ENCODE measurements around the gene C1orf21. TPM values are rescaled to one million over a fixed set of nuclear protein-coding genes. Genes with fewer than 3 reads are reported as not detected.

Gene C1orf21
- total RNA-seq, 2 experiments from 2014 or later, result 7.7 to 8.8 TPM

DNA sequence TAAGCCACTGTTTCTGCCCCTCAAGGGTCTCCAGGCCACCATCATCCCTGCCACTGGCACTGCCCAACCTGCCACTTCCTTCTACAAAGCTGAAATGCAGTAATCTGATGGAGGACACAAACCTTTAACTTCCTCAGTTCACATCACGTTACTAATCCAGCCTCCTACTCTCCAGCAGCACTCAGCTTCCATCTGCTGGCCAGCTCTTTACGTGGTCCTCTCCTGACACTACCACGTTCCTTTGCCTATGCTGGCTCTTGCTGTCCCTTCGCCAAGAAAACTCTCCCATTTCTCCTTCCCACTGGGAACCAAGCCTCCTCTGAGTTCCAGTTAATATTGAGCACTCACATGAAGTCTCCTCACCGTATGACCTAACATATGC lies 243.8 kb downstream of the C1orf21 start:
- ChIA-PET CTCF (no interaction called here), POLR2A (no interaction called here)
- no peak for DNase-seq
- no peaks in the 10 kb centered on the region for H3K4me1 Mint-ChIP-seq
- H3K27me3 Mint-ChIP-seq, result peaks cover 10% of the 10 kb centered on the region
- H3K36me3 Mint-ChIP-seq (ENCODE audit: low read depth), result no peaks in the 10 kb centered on the region
- H3K27ac Mint-ChIP-seq, result no peak overlapping the region
- H3K9me3 Mint-ChIP-seq, result no peaks in the 10 kb centered on the region
- no peak overlapping the region for H3K4me3 Mint-ChIP-seq

DNA sequence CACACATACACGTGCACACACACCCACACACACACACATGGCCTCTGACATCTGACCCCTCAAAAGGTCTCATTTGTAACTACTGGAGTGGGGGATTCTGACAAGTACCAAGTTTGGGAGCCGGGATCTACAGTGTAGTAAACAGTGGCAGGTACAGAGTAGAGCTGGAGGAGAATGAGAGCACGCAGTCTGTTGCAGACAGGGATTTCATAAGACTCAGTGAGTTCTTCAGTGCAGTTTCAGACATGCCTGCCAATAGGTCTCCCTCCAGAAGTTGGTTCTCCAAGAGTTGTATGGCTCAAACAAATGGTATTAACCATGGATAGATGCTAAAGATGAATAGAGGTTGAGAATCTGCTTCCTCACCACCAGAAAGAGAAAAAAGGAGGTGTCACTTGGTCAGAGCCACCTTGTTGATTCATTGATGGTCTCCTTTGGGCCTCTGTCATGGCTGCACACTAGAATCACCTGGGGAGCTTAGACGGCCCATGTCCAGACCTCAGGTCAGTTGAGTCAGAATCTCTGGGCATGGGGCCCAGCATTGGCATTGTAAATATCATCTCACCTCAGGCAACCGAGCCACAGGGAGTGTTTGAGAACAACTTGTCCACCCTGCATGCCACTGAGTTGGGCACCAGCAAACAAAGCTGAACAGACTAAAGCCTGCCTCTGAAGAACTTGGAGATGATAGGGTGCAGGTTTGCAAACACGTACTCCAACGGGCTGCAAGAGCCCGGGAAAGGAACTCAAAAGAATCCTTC lies 245.8 kb downstream of the C1orf21 start:
- Mint-ChIP-seq H3K4me3 (no peak overlapping the region), H3K27ac (no peak overlapping the region), H3K36me3 (ENCODE audit: low read depth) (no peaks in the 10 kb centered on the region), H3K4me1 (no peaks in the 10 kb centered on the region), H3K27me3 (peaks cover 11% of the 10 kb centered on the region), H3K9me3 (no peaks in the 10 kb centered on the region)
- DNase-seq, result no peak
- CTCF ChIA-PET, result no interaction called here
- POLR2A ChIA-PET, result no interaction called here

DNA sequence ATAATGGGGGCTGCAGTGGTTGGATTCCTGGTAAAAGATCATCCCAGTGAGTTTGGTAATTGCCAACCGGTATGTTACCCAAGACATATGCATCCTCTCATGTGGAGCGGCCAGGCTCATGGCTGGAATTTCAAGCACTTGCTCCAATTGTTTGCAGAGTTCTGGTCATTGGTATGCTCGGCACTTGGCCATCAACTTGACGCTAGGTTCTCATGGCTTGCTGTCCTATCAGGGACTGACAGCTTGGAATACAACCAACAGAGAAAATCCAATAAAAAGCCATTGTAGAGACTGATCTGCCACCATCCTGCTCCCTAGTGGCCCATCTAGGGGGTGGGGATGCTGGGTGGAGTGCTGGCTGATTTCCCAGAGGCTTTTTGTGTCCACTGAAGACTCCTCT lies 247.0 kb downstream of the C1orf21 start:
- ChIA-PET CTCF (no interaction called here), POLR2A (no interaction called here)
- no peaks in the 10 kb centered on the region for H3K36me3 Mint-ChIP-seq (ENCODE audit: low read depth)
- no peak overlapping the region for H3K4me3 Mint-ChIP-seq
- H3K27ac Mint-ChIP-seq, result no peak overlapping the region
- DNase-seq, result no peak
- H3K4me1 Mint-ChIP-seq, result no peaks in the 10 kb centered on the region
- no peaks in the 10 kb centered on the region for H3K9me3 Mint-ChIP-seq
- H3K27me3 Mint-ChIP-seq, result peaks cover 11% of the 10 kb centered on the region

DNA sequence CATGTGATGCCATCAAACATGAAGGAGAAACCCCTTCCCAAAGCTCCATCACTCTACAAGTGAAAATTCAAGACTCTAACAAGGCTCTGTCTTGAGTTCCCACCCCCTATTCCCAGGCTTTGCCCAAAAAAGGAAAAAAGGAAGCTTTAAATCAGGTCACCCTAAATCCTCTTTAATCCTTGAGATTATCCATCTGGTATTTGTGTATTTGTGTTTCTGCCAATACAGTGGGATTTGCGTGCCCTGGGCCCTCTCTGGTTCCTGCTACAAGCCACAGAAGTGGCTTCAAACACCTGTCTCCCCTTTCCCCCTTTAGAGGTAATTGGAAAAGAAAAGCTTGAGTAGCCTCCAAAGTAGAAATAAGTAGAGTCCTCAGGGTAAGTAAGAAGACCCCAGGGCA lies 247.5 kb downstream of the C1orf21 start:
- Mint-ChIP-seq H3K36me3 (ENCODE audit: low read depth) (no peaks in the 10 kb centered on the region), H3K4me3 (no peak overlapping the region), H3K4me1 (no peaks in the 10 kb centered on the region), H3K27me3 (peaks cover 7% of the 10 kb centered on the region), H3K9me3 (no peaks in the 10 kb centered on the region), H3K27ac (no peak overlapping the region)
- CTCF ChIA-PET, result no interaction called here
- POLR2A ChIA-PET, result no interaction called here
- DNase-seq, result no peak

DNA sequence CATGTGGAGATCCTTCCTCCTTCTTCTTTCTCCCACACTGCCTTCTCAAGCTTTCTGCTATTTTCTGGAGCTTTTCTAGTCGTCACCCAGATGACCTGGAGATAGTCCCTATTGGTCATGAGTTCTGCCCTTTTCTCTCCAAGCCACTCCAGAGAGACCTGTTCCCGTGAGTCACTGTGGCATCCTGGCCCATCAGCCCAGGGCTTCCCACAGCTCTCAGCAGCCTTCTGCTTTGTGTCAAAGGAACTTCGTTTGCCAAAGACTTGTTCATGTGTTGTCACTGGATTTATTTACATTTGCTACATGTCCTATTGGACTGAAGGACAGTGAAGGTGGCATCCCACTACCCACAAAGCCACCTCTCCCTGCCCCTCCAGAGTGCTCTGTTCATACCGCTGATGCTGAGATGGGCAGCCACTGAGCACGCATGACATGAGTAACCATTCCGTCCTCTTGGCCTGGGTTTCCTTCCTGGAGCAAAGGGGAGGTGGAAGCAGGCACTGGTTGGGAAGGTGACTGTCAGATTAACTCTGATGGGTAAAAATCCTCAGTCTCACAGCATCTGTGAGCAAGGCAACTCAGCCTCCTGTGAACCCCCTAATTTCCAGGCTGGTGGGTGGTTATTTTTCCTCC lies 248.6 kb downstream of the C1orf21 start:
- CTCF ChIA-PET, result no interaction called here
- POLR2A ChIA-PET, result no interaction called here
- no peaks in the 10 kb centered on the region for H3K9me3 Mint-ChIP-seq
- peaks cover 7% of the 10 kb centered on the region for H3K27me3 Mint-ChIP-seq
- H3K36me3 Mint-ChIP-seq (ENCODE audit: low read depth), result no peaks in the 10 kb centered on the region
- no peak overlapping the region for H3K27ac Mint-ChIP-seq
- no peak for DNase-seq
- no peaks in the 10 kb centered on the region for H3K4me1 Mint-ChIP-seq
- no peak overlapping the region for H3K4me3 Mint-ChIP-seq

DNA sequence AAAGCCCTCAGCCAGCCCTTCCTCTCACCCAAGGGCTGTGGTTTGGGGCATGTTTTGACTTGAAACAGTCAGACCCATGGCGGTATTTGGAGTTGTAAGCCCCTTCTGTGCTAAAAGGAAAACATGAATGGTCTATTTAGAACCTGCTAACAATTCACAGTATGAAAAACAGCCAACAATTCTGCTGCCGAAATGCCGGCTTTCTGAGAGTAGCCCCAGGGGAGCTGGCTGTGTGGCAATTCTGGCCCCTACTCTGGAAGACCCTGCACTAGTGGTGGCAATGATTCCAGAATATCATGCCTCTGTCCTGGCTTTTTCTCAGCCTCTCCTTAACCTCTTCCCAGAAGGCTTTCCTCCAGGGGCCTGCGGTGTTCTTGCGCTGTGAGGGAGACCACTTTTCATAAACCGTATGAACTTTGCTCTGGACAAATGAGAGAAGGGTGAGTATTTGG lies 249.2 kb downstream of the C1orf21 start:
- Mint-ChIP-seq H3K36me3 (ENCODE audit: low read depth) (no peaks in the 10 kb centered on the region), H3K27me3 (peaks cover 7% of the 10 kb centered on the region), H3K27ac (no peak overlapping the region), H3K4me3 (no peak overlapping the region), H3K9me3 (no peaks in the 10 kb centered on the region), H3K4me1 (no peaks in the 10 kb centered on the region)
- no peak for DNase-seq
- ChIA-PET CTCF (no interaction called here), POLR2A (no interaction called here)

DNA sequence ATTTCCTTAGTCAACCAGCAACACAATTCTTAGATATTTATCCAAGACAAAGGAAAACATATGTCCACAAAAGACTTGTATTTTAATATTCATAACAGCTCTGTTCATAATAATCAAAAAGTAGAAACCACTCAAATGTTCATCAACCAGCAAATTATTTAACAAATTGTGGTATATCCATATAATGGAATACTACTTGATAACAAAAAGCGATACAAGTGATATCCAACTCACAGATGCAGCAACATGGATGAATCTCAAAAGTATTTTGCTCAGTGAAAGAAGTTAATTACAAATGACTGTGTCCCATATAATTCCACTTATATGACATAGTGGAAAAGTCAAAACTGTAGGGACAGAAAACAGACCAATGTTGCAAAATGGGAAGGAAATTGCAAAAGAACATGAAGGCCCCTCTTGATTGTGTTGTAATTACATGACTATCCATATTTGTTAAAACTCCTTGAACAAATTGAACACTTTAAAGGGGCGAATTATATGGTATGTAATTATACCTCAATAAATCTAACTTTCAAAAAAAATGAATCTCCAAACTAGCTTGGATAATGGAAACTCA lies 250.9 kb downstream of the C1orf21 start:
- peaks cover 11% of the 10 kb centered on the region for H3K27me3 Mint-ChIP-seq

DNA sequence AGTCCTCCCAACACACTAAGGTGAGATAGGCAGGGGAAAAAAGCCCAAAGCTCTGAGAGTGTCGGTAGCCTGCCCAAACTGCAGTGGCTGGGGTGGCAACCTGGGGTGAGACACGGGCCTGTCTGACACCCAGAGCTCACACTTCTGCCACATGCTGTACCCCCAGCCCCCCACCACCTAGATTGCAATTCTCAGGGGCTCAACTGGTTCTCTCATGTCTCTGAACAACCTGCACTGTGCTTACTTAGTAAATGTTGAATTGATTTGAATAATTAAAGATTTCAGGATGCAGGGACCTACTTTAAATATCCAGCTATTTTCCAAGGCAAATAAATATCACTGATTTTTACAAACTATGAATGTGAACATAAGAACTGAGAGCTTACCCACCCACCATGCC lies 252.4 kb downstream of the C1orf21 start:
- ChIA-PET POLR2A (no interaction called here), CTCF (no interaction called here)
- no peak for DNase-seq
- H3K36me3 Mint-ChIP-seq (ENCODE audit: low read depth), result no peaks in the 10 kb centered on the region
- H3K4me3 Mint-ChIP-seq, result no peak overlapping the region
- no peak overlapping the region for H3K27ac Mint-ChIP-seq
- peaks cover 11% of the 10 kb centered on the region for H3K27me3 Mint-ChIP-seq
- no peaks in the 10 kb centered on the region for H3K4me1 Mint-ChIP-seq
- no peaks in the 10 kb centered on the region for H3K9me3 Mint-ChIP-seq

More for the DNA sequence above, 250.9 kb downstream of the C1orf21 start:
- no peak overlapping the region for H3K4me3 Mint-ChIP-seq
- ChIA-PET POLR2A (no interaction called here), CTCF (no interaction called here)
- H3K9me3 Mint-ChIP-seq, result no peaks in the 10 kb centered on the region
- no peaks in the 10 kb centered on the region for H3K36me3 Mint-ChIP-seq (ENCODE audit: low read depth)
- H3K27ac Mint-ChIP-seq, result no peak overlapping the region
- H3K4me1 Mint-ChIP-seq, result no peaks in the 10 kb centered on the region
- no peak for DNase-seq

DNA sequence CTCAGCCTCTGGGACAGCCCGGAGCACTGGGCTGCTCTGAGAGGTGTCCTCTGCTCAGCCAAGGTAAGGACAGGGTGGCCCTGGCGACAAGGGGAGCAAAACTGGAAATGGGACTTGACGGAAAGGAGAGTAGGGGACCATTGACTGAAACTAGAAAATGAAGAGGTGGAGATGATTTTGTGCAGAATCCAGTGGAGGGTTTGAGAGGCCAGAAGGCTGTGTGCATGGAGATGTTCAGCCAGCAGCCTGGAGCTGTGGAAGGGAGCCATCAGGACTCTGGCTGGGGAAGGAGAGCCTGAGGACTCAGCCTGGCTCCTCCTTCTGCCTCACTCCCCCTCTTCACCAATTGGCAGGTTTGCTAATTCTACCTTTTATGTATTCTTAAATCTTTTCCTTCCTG lies 253.7 kb downstream of the C1orf21 start:
- no peak for DNase-seq
- POLR2A ChIA-PET, result no interaction called here
- Mint-ChIP-seq H3K27me3 (peaks cover 8% of the 10 kb centered on the region), H3K4me1 (no peaks in the 10 kb centered on the region), H3K36me3 (ENCODE audit: low read depth) (no peaks in the 10 kb centered on the region), H3K27ac (no peak overlapping the region), H3K4me3 (no peak overlapping the region), H3K9me3 (no peaks in the 10 kb centered on the region)
- CTCF ChIA-PET, result no interaction called here

DNA sequence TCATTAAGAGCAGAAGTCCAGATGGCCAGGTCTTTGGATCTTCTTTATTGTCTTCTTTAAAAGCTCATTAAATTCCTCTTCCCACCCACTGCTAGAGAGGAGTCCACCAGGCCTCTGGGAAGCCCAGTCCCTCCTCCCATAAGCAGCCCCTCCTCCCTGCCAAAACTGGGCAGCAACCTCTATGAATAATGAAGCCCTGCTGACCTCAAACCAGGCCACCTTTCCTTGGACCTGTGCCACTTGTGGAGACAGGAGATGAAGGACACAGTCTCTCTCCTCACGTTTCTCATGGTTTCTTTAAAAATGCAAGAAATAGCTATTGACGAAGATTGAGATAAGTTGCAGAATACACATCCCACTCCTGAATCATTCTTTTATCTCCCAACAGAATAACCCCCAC lies 255.1 kb downstream of the C1orf21 start:
- Mint-ChIP-seq H3K27me3 (peaks cover 7% of the 10 kb centered on the region), H3K27ac (no peak overlapping the region), H3K36me3 (ENCODE audit: low read depth) (no peaks in the 10 kb centered on the region), H3K4me1 (no peaks in the 10 kb centered on the region), H3K9me3 (no peaks in the 10 kb centered on the region), H3K4me3 (no peak overlapping the region)
- ChIA-PET CTCF (no interaction called here), POLR2A (no interaction called here)
- DNase-seq, result no peak

DNA sequence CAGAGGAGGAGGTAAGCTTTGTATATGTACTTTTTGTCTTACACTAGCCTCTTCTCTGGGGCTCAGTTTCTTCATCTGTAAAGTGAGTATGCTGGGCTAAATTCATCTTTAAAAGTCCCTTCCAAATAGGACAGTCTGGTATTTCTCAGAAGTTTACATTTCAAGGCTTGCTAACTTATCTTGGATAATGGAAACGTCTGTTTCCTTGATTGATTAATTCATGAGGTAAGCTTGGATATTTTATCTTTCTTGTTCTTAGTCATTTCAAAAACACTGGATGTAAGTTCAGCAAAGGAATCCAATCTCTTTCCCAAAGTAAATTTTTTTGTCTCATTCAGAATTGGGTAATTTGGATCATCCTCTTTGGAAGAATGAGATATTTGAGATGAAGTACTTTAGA lies 256.8 kb downstream of the C1orf21 start:
- ChIA-PET CTCF (no interaction called here), POLR2A (no interaction called here)
- no peak overlapping the region for H3K27ac Mint-ChIP-seq
- H3K36me3 Mint-ChIP-seq (ENCODE audit: low read depth), result no peaks in the 10 kb centered on the region
- H3K27me3 Mint-ChIP-seq, result peaks cover 7% of the 10 kb centered on the region
- no peaks in the 10 kb centered on the region for H3K9me3 Mint-ChIP-seq
- H3K4me3 Mint-ChIP-seq, result no peak overlapping the region
- no peaks in the 10 kb centered on the region for H3K4me1 Mint-ChIP-seq
- no peak for DNase-seq

DNA sequence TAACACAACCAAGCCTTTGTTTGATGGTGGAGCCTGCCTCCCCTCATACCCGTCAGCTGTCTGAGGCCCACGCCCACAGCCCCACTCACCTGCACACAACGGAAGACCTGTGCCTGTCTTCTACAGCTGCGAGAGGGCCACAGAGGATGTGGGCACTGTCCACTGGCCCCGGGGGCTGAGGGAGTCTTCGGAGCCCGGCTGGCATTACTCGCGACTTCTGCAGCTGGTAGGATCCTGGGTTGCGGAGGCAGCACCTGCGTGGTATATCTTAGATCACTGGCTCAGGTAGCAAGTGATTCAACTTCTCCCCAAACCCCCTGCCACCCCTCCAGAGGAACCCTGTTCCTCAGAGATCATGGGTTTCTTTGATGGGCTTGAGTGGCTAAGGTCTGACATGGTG lies 257.9 kb downstream of the C1orf21 start:
- H3K27ac Mint-ChIP-seq, result no peak overlapping the region
- ChIA-PET POLR2A (no interaction called here), CTCF (no interaction called here)

DNA sequence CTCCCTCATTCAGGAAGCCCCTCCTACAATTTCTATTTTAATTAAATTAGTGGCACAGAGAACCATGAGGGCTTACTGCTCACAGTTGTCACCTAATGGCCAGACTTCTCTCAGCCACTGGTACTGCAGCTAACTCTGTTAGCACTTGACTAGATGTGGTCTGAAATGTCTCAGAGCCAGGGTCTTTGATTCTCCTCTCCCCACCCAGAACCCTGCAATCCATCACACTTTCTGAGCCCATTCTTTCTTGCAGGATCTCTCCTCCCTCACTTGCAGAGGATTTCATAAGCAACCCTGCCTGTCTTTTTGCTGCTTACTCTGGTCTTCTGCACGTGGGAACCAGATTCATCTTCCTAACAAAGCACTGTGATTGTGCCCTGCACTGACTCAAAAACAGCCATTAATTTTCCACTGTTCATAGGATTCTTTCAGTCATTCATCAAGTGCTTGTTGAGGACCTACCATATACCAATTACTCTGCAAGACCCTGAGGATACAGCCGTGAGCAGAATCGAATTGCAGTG lies 259.4 kb downstream of the C1orf21 start:
- no peak for DNase-seq
- Mint-ChIP-seq H3K27ac (no peak overlapping the region), H3K9me3 (no peaks in the 10 kb centered on the region), H3K4me3 (no peak overlapping the region), H3K4me1 (no peaks in the 10 kb centered on the region), H3K27me3 (peaks cover 15% of the 10 kb centered on the region), H3K36me3 (ENCODE audit: low read depth) (no peaks in the 10 kb centered on the region)
- ChIA-PET CTCF (no interaction called here), POLR2A (no interaction called here)

More for the DNA sequence above, 257.9 kb downstream of the C1orf21 start:
- H3K4me1 Mint-ChIP-seq, result no peaks in the 10 kb centered on the region
- H3K27me3 Mint-ChIP-seq, result peaks cover 12% of the 10 kb centered on the region
- H3K36me3 Mint-ChIP-seq (ENCODE audit: low read depth), result no peaks in the 10 kb centered on the region
- H3K9me3 Mint-ChIP-seq, result no peaks in the 10 kb centered on the region
- no peak overlapping the region for H3K4me3 Mint-ChIP-seq
- no peak for DNase-seq

DNA sequence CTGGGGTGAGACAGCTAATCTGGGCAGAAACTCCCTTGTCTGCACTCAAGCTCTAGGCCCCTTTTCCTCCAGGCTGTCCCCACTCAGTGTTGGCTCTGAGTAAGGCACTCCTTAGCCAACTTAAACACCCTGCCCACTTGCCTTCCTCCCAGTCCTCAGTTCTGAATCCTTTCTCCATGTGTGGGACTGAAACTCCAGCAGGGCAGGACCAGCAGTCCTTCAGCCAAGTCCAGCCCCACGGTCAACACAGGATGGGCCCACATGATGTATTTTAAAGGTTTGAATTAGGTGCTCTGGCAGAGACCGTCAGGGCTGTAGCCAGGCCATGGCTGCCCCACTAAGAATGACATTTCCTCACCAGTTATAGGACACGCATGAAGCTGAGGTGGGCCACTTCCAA lies 260.0 kb downstream of the C1orf21 start:
- POLR2A ChIA-PET, result no interaction called here
- peaks cover 21% of the 10 kb centered on the region for H3K27me3 Mint-ChIP-seq
- H3K4me3 Mint-ChIP-seq, result no peak overlapping the region
- no peak overlapping the region for H3K27ac Mint-ChIP-seq
- no peak for DNase-seq
- no peaks in the 10 kb centered on the region for H3K4me1 Mint-ChIP-seq
- CTCF ChIA-PET, result no interaction called here
- no peaks in the 10 kb centered on the region for H3K9me3 Mint-ChIP-seq
- H3K36me3 Mint-ChIP-seq (ENCODE audit: low read depth), result no peaks in the 10 kb centered on the region

Measured in activated CD4-positive, alpha-beta memory T cell treated with anti-CD3 and anti-CD28 coated beads, Interleukin-2, amount 10 ng/mL, durations not matched to agents 7 days and 5 days (primary cell).